WERI-Rb-1 (cell line): Measurements from ENCODE around the gene UBASH3B.

Source experiments
- DNase-seq: peaks from one replicate; pipeline ENCODE4 v3.0.0-alpha.2; 2020
- H3K27ac ChIP-seq: fragments of 250-450 bp; sonication (Bioruptor Pico); 2 replicates; pipeline ENCODE4 v1.5.1; 2020; ENCODE audit warnings: mild to moderate bottlenecking, moderate library complexity
- H3K27me3 ChIP-seq: fragments of 250-450 bp; sonication (Bioruptor Pico); 2 replicates; pipeline ENCODE4 v1.5.1; 2021; ENCODE audit warnings: mild to moderate bottlenecking, low read depth, moderate library complexity; ENCODE audit not compliant: insufficient read depth, severe bottlenecking
- H3K36me3 ChIP-seq: fragments of 250-450 bp; sonication (Bioruptor Pico); 2 replicates; pipeline ENCODE4 v1.5.1; 2020; ENCODE audit warnings: mild to moderate bottlenecking, moderate library complexity
- H3K4me3 ChIP-seq: 2 replicates; pipeline ENCODE4 v1.5.1; 2011; ENCODE audit warnings: low read depth, mild to moderate bottlenecking, control low read depth, low read length
- H3K9me3 ChIP-seq: fragments of 250-450 bp; sonication (Bioruptor Pico); 2 replicates; pipeline ENCODE4 v1.5.1; 2021; ENCODE audit warnings: mild to moderate bottlenecking, moderate library complexity; ENCODE audit not compliant: severe bottlenecking
- TF ChIP-seq, protein P1 (sequence below): IDR thresholded peaks from 2 replicates; pipeline ENCODE4 v1.5.1; 2011; ENCODE audit warnings: low read depth, mild to moderate bottlenecking, control low read depth, inconsistent platforms, low read length

Gene UBASH3B

DNA sequence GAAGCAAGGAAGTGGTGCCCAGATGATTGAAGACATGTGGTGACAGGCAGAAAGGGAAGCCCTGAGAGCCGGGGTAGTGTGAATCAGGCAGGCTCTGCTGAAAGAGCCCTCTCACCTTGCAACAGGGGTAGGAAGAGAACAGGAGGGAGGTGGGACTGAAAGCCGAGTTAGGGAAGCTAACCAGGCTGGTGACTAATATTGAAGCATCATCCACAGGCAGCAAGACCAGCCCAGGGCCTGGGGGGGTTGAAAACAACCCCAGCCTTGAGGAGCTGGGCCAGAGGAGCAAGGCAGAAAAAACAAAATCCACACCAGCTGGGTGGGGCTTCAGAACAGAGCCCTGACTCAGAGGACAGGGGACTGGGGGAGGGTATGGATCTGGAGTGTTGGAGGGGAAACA, 147.8 kb downstream of the UBASH3B start:
- H3K4me3 ChIP-seq = no peak overlapping the region
- no peak for DNase-seq
- no peaks in the 10 kb centered on the region for H3K36me3 ChIP-seq
- TF ChIP-seq, protein P1, sequence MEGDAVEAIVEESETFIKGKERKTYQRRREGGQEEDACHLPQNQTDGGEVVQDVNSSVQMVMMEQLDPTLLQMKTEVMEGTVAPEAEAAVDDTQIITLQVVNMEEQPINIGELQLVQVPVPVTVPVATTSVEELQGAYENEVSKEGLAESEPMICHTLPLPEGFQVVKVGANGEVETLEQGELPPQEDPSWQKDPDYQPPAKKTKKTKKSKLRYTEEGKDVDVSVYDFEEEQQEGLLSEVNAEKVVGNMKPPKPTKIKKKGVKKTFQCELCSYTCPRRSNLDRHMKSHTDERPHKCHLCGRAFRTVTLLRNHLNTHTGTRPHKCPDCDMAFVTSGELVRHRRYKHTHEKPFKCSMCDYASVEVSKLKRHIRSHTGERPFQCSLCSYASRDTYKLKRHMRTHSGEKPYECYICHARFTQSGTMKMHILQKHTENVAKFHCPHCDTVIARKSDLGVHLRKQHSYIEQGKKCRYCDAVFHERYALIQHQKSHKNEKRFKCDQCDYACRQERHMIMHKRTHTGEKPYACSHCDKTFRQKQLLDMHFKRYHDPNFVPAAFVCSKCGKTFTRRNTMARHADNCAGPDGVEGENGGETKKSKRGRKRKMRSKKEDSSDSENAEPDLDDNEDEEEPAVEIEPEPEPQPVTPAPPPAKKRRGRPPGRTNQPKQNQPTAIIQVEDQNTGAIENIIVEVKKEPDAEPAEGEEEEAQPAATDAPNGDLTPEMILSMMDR = no peak
- H3K9me3 ChIP-seq = no peaks in the 10 kb centered on the region
- H3K27me3 ChIP-seq = peaks cover 44% of the 10 kb centered on the region
- no peak overlapping the region for H3K27ac ChIP-seq

DNA sequence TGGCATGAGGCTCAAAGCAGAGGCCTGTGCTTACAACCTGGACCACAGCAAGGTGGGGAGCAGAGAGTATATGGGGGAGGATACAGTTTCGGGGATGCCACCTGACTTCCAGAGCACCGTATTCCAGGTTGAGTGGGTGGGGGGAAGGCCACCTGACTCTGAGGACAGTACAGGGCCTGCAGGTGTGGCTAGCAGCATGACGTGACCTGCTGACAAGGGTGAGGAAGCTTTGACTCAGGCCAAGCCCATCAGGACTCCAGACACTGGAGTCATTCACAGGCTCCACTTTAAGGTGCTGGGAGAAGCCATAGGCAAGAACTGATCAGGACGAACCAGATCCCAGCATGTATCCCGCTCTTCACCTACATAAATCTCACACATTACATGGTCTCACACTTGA, 148.2 kb downstream of the UBASH3B start:
- no peak overlapping the region for H3K27ac ChIP-seq
- no peaks in the 10 kb centered on the region for H3K9me3 ChIP-seq
- no peaks in the 10 kb centered on the region for H3K36me3 ChIP-seq
- H3K27me3 ChIP-seq = peaks cover 44% of the 10 kb centered on the region
- DNase-seq = no peak
- TF ChIP-seq, protein P1 = no peak
- H3K4me3 ChIP-seq = no peak overlapping the region

DNA sequence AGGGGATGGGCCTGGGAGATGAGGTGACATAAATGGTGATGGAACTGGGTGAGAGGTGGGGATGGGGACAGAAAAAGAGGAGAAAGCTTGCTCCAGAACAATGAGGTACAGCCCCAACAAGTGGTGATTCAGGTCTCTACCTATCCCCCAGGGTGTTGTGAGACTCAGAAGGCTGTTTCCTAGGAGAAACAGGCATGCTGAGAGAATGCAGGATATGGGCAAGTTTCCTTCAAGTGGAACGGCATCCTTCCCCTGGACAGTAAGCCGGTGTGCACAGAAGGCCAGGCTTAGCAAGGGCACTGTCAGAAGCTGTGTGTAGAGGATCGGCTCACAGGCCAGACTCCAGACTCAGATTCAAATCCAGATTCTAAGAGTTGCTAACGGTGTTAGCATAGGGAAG, 148.6 kb downstream of the UBASH3B start:
- TF ChIP-seq, protein P1 = no peak
- H3K27ac ChIP-seq = no peak overlapping the region
- H3K4me3 ChIP-seq = no peak overlapping the region
- peaks cover 44% of the 10 kb centered on the region for H3K27me3 ChIP-seq
- H3K36me3 ChIP-seq = no peaks in the 10 kb centered on the region
- H3K9me3 ChIP-seq = no peaks in the 10 kb centered on the region
- no peak for DNase-seq

DNA sequence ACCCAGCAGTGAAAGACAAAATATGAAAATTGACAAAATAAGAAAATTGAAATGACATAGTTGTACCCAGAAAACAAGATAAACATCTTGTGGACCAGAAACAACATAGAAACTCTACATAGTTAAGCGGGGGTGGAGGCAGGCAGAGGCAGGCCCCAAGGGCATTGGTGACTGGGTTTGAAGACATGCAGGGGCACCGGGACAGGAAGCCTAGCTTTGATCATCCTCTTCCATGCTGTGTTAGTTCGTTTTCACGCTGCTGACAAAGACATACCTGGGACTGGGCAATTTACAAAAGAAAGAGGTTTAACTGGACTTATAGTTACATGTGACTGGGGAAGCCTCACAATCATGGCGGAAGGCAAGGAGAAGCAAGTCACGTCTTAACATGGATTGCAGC, 149.3 kb downstream of the UBASH3B start:
- H3K27ac ChIP-seq = no peak overlapping the region

DNA sequence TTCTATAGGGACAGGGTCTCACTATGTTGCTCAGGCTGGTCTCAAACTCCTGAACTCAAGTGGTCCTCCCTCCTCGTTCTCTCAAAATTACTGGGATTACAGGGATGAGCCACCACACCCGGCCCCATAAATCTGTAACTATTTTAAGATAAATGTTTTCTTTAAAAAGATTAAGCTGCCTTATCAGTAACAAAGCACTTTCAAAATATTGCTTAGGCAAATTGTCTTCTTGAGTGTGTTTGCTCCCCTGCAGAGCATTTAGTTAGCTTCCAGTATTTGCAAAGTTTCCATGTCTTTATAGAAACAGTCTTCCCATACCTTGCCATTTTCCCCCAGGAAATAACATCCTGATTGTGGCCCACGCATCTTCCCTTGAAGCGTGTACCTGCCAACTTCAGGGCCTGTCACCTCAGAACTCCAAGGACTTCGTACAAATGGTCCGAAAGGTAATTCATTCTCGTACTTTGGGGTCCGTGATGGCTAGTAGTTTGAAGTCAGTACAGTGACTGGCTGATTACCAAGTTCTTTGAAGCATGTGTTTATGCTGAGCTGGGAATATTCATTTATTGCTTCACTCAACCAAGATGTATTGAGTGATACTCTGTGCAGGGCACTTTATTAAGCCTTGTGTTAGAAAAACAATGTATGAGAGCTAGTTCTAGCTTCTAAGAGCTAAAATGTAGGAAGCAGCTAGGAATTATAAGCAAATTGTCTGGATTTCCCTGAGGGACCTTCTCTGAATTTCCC, 152.4 kb downstream of the UBASH3B start:
- DNase-seq = no peak
- no peaks in the 10 kb centered on the region for H3K9me3 ChIP-seq
- H3K27me3 ChIP-seq = peaks cover 58% of the 10 kb centered on the region
- TF ChIP-seq, protein P1 = no peak
- H3K27ac ChIP-seq = no peak overlapping the region
- H3K4me3 ChIP-seq = no peak overlapping the region
- H3K36me3 ChIP-seq = no peaks in the 10 kb centered on the region

More for the DNA sequence above, 149.3 kb downstream of the UBASH3B start:
- no peaks in the 10 kb centered on the region for H3K36me3 ChIP-seq
- DNase-seq = no peak
- peaks cover 46% of the 10 kb centered on the region for H3K27me3 ChIP-seq
- TF ChIP-seq, protein P1 = no peak
- H3K4me3 ChIP-seq = no peak overlapping the region
- H3K9me3 ChIP-seq = no peaks in the 10 kb centered on the region

DNA sequence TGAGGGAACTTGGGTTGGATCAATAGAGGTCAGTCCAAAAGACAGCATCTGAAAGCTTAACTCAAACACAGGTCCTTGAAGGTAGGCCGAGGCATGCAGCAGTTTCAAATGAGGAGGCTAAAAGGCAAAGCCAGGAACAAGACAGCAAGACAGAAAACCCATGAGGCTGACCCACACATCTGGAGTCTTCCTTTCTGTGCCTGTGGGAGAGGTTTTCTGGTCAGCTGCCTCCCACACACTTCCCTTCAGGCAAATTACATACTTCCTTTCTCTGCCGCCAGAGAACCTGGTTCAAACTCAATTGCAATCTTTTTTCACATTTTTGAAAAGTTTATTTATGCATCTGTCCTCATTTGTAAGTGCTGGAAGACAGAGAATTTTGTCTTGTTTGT, 153.0 kb downstream of the UBASH3B start:
- TF ChIP-seq, protein P1 = no peak
- H3K36me3 ChIP-seq = no peaks in the 10 kb centered on the region
- peaks cover 62% of the 10 kb centered on the region for H3K27me3 ChIP-seq
- H3K9me3 ChIP-seq = no peaks in the 10 kb centered on the region
- H3K27ac ChIP-seq = no peak overlapping the region
- no peak for DNase-seq
- no peak overlapping the region for H3K4me3 ChIP-seq
